ENCODE results near the gene MXD1. TPM values are rescaled to one million over a fixed set of nuclear protein-coding genes. Genes with fewer than 3 reads are reported as not detected.

MXD1 gene
- polyA plus RNA-seq, 1 of the 3 experiments (the other 2 are of a cell fraction), result 2.3 TPM

DNA sequence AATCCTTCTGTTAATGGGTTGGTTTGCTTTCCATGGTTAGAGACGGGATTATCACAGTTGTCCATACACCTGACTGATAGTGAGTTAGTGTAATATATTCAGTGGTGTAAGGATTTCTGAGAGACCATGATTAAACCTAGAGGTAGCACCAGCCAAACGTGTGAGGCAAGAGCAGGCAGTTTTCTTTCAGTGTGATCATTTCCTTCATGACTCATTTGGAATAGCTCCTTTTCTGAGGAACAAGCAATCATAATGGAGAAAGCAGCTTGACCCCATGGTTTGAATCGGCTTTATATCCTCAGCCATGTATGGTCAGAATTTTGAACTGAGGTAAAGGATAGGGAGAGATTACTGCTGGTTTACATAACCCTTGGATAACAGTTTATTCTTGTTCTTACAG is 2.9 kb downstream of the MXD1 start:
- H3K36me3 ChIP-seq (replicated peaks in 1 of 2; ENCODE audit: control insufficient read depth in 1 of 2, insufficient read depth in 2 of 2, low read length in 1 of 2), result peaks cover 9 to 34% of the 10 kb centered on the region in 2 experiments
- no peak overlapping the region for H3K4me3 ChIP-seq (ENCODE audit: low read depth in 2 of 2, low read length in 1 of 2)
- peaks cover 2 to 7% of the 10 kb centered on the region in 2 experiments; a peak in 3 of 4 replicates for H3K4me1 ChIP-seq (ENCODE audit: control insufficient read depth in 1 of 2, insufficient read depth in 2 of 2, low read depth in 1 of 2, low read length in 1 of 2)
- H3K9me2 ChIP-seq, result no peaks in the 10 kb centered on the region
- POLR2A ChIA-PET, result no interaction called here
- peaks cover 10% of the 10 kb centered on the region; the same call in 1 of the 2 replicates for H3K79me2 ChIP-seq (ENCODE audit: insufficient read depth)
- no peaks in the 10 kb centered on the region for H3K27me3 ChIP-seq (ENCODE audit: insufficient read depth)
- H2AFZ ChIP-seq (ENCODE audit: low read depth), result peak overlapping the region; percentile 44
- TF ChIP-seq MEF2A (IDR thresholded peaks at IDR 0.05; ENCODE audit: borderline replicate concordance, low read depth) (no peak), JUND (IDR thresholded peaks at IDR 0.05) (0 out of 2 replicates have a peak, but pooled peaks have one; percentile 30), GABPA (IDR thresholded peaks at IDR 0.05; ENCODE audit: low read depth) (no peak), FOSL2 (IDR thresholded peaks at IDR 0.05; ENCODE audit: borderline replicate concordance, low read depth) (peak; percentile 35; the same call in 1 of the 2 replicates), FOXJ3 (CRISPR knock-in tag; IDR thresholded peaks at IDR 0.05) (no peak)
- TF ChIP-seq, protein P1, sequence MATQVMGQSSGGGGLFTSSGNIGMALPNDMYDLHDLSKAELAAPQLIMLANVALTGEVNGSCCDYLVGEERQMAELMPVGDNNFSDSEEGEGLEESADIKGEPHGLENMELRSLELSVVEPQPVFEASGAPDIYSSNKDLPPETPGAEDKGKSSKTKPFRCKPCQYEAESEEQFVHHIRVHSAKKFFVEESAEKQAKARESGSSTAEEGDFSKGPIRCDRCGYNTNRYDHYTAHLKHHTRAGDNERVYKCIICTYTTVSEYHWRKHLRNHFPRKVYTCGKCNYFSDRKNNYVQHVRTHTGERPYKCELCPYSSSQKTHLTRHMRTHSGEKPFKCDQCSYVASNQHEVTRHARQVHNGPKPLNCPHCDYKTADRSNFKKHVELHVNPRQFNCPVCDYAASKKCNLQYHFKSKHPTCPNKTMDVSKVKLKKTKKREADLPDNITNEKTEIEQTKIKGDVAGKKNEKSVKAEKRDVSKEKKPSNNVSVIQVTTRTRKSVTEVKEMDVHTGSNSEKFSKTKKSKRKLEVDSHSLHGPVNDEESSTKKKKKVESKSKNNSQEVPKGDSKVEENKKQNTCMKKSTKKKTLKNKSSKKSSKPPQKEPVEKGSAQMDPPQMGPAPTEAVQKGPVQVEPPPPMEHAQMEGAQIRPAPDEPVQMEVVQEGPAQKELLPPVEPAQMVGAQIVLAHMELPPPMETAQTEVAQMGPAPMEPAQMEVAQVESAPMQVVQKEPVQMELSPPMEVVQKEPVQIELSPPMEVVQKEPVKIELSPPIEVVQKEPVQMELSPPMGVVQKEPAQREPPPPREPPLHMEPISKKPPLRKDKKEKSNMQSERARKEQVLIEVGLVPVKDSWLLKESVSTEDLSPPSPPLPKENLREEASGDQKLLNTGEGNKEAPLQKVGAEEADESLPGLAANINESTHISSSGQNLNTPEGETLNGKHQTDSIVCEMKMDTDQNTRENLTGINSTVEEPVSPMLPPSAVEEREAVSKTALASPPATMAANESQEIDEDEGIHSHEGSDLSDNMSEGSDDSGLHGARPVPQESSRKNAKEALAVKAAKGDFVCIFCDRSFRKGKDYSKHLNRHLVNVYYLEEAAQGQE (IDR thresholded peaks at IDR 0.05; ENCODE audit: low read depth, low read length), result no peak
- TF ChIP-seq, protein P2, sequence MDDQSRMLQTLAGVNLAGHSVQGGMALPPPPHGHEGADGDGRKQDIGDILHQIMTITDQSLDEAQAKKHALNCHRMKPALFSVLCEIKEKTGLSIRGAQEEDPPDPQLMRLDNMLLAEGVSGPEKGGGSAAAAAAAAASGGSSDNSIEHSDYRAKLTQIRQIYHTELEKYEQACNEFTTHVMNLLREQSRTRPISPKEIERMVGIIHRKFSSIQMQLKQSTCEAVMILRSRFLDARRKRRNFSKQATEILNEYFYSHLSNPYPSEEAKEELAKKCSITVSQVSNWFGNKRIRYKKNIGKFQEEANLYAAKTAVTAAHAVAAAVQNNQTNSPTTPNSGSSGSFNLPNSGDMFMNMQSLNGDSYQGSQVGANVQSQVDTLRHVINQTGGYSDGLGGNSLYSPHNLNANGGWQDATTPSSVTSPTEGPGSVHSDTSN (IDR thresholded peaks at IDR 0.05), result no peak
- TF ChIP-seq, protein P3, sequence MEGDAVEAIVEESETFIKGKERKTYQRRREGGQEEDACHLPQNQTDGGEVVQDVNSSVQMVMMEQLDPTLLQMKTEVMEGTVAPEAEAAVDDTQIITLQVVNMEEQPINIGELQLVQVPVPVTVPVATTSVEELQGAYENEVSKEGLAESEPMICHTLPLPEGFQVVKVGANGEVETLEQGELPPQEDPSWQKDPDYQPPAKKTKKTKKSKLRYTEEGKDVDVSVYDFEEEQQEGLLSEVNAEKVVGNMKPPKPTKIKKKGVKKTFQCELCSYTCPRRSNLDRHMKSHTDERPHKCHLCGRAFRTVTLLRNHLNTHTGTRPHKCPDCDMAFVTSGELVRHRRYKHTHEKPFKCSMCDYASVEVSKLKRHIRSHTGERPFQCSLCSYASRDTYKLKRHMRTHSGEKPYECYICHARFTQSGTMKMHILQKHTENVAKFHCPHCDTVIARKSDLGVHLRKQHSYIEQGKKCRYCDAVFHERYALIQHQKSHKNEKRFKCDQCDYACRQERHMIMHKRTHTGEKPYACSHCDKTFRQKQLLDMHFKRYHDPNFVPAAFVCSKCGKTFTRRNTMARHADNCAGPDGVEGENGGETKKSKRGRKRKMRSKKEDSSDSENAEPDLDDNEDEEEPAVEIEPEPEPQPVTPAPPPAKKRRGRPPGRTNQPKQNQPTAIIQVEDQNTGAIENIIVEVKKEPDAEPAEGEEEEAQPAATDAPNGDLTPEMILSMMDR (IDR thresholded peaks at IDR 0.05), result no peak
- TF ChIP-seq, protein P4, sequence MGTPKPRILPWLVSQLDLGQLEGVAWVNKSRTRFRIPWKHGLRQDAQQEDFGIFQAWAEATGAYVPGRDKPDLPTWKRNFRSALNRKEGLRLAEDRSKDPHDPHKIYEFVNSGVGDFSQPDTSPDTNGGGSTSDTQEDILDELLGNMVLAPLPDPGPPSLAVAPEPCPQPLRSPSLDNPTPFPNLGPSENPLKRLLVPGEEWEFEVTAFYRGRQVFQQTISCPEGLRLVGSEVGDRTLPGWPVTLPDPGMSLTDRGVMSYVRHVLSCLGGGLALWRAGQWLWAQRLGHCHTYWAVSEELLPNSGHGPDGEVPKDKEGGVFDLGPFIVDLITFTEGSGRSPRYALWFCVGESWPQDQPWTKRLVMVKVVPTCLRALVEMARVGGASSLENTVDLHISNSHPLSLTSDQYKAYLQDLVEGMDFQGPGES (IDR thresholded peaks at IDR 0.05; ENCODE audit: low read depth, low read length), result no peak
- DNase-seq, result no peak
- H4K20me1 ChIP-seq (ENCODE audit: insufficient read depth), result no peaks in the 10 kb centered on the region
- CTCF ChIA-PET, result interaction anchor here (7.2 kb wide), 1 partner anchor 153 kb away, joined by 74 read pairs; no protein-coding TSS in a partner anchor
- 45% methylated on average over 3 of the region's 3 CpGs for WGBS (ENCODE audit: low lambda C conversion rate)
- peak overlapping the region in 1 of 2 experiments; percentile 65; a peak in 2 of 4 replicates for H3K27ac ChIP-seq (ENCODE audit: low read depth in 2 of 2, low read length in 1 of 2)
- H3K4me2 ChIP-seq, result no peak overlapping the region
- peak overlapping the region; percentile 1; the same call in 1 of the 2 replicates for H3K9ac ChIP-seq
- H3F3A ChIP-seq (replicated peaks; ENCODE audit: insufficient read depth), result peaks cover 11% of the 10 kb centered on the region
- H3K9me3 ChIP-seq, result no peaks in the 10 kb centered on the region
